Vagina (tissue), 2 donors: Measurements from ENCODE around the gene PTGES3.

Source experiments
- CTCF ChIP-seq, 3 experiments: fragments of 450-650 bp in 2 of 3; fragments of 200-600 bp in 1 of 3; sonication (generic) in 1 of 3; IDR thresholded peaks; one replicate each; pipeline ENCODE4 v1.5.1; 2017 to 2019; ENCODE audit warnings: antibody characterized with exemption in 3 of 3, mild to moderate bottlenecking in 2 of 3, moderate library complexity in 2 of 3
- POLR2A ChIP-seq, 2 donors: fragments of 450-650 bp; IDR thresholded peaks; one replicate each; pipeline ENCODE4 v1.6.1; 2017; ENCODE audit warnings: antibody characterized with exemption in 2 of 2, mild to moderate bottlenecking in 2 of 2, moderate library complexity in 2 of 2
- POLR2AphosphoS5 ChIP-seq, 2 donors: sonication (generic); formaldehyde crosslinking; IDR thresholded peaks; one replicate each; pipeline ENCODE4 v1.9.0; 2017; ENCODE audit warnings: antibody characterized with exemption in 2 of 2, mild to moderate bottlenecking in 2 of 2, low read depth in 1 of 2; ENCODE audit not compliant: insufficient read depth in 1 of 2

DNA sequence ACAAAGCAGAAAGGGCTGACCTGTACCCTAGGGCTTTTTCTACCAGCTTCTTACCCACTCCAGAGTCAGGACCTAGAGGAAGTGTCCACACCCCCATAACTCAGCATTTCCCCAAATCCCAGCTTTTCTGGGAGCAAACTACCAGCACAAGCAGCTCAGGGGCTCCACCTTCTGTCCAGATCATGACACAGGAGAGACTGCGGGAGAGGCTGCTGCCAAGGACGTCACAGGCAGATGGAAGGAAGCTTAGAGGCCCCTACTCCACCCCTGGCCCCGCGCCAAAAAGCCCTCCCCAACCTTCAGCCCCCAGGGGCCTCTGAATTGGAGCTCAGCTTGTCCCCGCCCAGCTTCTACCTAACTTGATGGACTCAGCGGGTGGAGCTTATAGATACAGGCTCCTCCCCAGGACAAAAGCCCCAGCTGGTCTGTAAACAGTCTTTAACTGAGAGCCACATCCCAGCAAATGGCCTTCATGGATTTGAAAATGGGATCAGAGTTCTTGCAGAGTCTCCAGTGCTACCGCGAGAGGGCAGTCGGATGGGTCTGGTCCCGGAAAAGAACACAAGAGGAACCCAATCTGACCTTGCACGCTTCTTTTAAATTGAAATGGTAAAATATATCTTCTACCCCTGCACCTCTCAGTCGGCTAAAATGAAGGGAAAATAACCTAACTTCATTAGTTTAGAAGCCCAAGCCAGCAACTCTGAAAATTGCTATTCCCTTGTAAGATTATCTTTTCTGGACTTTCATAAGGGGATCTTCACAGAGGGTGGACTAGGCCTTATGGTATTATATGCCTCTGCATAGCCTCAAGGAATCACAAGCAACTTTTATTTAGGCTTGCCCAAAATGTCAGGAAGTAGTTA, 51.2 kb downstream of the PTGES3 start:
- TF ChIP-seq CTCF (IDR thresholded peaks at IDR 0.05) (peak; percentile 22 to 48 (median 40)), POLR2A (IDR thresholded peaks at IDR 0.05) (no peak), POLR2AphosphoS5 (IDR thresholded peaks at IDR 0.05; ENCODE audit: insufficient read depth in 1 of 2, low read depth in 1 of 2) (peak; percentile 69 to 98)
